GM18508 (cell line): ENCODE measurements around the gene ATXN1.
A peak's percentile ranks its signal among the peaks of the same experiment; 100 is the strongest.

Experiments used
- ATAC-seq: cut with Tn5 transposase; IDR thresholded peaks from one replicate; pipeline ENCODE4 v1.9.1; 2021; ENCODE audit warnings: moderate number of reproducible peaks; ENCODE audit not compliant: insufficient read depth, unreplicated experiment

The ATXN1 gene

DNA sequence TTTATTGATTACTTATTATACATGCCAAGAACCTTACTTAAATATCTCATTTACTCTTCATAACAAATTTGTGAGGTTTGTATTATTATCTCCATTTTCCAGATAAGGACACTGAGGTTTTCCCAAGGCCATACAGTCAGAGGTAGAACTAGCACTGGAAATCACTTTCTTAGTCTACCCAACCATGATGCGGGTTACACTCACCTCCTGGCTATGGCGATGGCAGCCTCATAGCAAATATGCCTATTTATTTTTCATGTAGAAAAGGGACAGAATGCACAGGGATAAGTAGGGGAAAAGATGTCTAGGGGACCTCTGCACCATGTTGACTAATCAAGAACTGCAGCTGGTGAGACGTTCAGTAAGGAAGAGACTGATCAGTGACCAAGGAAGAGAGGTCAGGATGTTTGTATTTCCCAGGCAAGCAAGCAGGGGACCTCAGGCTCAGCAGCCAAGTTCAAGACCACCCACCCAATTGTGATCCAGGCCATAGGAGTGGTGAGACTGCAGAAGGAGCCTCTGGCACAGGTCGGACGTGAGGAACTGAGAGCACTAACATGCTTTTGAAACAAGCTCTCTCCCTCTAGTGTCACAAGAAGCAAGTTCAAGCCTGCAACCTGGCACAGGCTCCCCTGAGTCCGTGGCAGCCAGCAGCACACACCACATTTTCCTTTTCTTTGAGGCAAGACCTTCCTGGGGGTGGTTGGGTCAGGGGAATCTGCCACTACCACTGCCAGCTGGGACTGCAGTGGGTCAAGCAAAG lies 425.0 kb downstream of the ATXN1 start:
- no peak for ATAC-seq

DNA sequence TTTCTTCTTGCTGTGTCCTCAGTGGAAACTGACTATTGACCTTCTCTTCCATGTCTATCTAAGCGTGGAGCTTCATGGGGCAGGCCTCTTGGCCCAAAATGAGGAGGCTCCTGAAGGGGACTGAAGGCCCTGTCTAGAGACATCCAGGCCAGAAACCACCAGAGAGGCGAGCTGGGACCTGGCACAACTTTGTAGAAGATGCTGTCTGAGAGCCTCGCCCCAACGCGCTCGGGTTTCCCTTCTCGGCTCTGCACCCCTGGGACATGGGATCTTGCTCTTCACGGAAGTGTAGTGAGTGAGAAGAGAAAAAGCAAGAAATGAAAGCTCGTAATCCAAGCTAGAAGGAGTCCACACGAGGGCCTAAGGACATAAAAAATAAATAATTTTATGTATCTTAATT lies 426.1 kb downstream of the ATXN1 start:
- ATAC-seq, result no peak

DNA sequence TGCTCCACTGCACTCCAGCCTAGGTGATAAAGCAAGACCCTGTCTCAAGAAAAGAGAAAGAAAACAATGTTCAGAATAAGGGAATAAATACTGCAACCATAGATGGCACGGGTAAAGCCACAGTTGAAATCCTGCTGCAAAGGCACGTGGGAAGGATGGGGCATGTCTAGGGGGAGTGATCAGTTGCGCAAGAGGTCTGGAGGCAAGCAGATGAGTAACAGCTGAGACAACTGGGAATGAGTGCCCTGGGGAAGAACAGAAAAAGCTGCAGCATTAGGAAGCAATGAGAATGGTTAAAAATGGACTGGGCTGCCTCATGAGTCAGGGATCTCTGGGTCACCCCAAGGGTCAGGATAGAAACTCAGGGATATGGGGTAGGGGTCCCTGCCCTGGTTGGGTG lies 426.6 kb downstream of the ATXN1 start:
- ATAC-seq, result no peak

DNA sequence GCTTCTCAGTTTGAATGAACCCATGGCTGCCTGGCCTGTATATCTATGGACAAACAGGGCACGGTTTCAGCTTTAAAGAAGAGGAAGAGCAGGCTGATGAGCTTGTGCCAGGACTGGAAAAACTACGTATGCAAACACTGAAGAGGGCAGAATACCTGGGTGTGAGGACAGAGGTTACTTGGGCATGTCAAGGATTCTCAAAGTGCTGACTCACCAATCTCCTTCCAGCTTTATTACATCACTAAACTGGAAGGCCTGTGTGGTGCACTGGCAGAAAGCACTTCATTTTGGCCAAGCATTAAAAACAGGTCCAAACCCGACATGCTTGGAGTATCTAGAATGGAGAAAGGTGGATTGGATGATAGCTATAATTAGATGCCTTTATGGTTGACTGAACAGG lies 427.7 kb downstream of the ATXN1 start:
- no peak for ATAC-seq

DNA sequence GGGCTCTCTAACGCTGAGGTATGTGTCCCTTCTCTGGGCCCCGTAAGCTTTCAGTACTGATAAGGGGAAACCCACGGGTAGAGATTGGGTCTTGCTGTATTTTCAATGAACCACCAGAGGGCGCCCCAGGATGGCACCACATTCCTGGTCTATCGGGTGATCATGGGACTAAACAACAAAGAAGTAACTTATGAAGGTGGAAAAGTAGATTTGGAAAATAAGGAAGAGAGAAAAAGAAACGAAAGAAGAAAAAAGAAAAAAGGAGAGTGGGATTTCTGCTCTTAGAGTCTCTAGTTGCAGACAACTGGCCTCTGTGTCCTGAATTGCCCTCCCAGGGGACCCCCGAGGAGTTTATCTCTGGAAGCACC lies 429.1 kb downstream of the ATXN1 start:
- peak; percentile 51 for ATAC-seq

GRCh38 chr6:16331384-16332174 lies 429.7 kb downstream of the ATXN1 start:
- no peak for ATAC-seq

DNA sequence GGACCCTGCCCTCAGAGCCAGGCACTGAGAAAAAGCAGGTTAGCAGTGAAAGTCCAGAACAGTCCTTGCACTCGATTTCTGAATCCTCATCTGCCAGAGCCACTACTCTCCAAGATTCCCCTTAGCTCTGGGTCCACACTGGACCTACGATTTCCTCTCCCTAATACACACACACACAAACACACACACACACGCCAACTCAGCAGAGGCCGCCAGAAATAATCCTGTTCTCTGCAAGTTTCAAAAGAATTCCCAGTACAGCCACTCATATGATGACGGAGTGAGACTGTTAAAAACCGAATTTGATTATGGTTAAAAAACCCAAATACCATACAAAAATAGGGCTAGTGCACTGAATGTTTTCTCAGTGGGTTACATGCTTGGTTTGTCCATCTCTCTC lies 432.0 kb downstream of the ATXN1 start:
- ATAC-seq, result no peak

DNA sequence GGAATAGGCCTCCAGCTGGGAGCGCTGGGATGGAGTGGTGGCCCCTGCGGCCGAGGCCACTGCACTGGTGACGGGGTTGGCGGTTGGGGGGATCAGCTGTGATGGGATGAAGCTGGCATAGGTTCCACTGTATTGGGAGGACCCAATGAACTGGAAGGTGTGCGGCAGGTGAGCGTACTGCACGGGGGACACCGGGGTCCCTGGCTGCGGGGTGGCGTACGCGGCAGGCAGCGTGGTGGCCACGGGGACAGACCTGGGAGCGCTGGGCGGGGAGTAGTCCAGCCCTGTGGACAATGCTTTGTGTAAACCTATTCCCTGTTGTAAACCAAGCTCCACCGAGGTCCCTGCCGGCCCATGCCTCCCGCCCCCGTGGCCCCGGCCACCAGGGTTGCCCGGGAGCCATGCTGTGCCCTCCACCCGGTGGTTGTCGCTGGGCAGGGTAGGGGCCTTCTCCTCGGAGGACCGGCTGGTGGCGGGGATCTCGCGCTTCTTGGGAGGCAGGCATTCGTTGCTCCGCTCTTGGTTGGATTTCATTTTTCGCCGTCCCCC lies 433.4 kb downstream of the ATXN1 start:
- no peak for ATAC-seq

GRCh38 chr6:16326971-16327776 lies 434.1 kb downstream of the ATXN1 start:
- no peak for ATAC-seq

DNA sequence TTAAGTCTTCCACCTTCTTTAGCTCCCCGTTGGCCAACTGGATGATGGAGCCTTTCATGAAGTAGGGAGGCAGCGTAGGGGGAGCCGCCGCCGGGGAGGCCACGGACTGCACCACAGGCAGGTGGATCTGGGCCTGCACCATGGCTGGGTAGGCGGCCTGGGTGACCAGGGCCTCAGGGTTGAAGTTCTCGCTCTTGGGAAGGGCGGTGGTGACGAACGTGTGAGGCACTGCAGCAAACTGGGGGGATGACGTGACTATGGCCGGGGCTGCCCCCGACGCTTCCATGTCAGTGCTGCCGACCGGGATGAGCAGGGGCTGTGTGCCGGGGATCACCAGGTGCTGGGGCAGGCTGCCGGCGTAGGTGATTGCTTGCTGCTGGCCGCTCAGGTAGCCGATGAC lies 434.7 kb downstream of the ATXN1 start:
- ATAC-seq, result no peak

DNA sequence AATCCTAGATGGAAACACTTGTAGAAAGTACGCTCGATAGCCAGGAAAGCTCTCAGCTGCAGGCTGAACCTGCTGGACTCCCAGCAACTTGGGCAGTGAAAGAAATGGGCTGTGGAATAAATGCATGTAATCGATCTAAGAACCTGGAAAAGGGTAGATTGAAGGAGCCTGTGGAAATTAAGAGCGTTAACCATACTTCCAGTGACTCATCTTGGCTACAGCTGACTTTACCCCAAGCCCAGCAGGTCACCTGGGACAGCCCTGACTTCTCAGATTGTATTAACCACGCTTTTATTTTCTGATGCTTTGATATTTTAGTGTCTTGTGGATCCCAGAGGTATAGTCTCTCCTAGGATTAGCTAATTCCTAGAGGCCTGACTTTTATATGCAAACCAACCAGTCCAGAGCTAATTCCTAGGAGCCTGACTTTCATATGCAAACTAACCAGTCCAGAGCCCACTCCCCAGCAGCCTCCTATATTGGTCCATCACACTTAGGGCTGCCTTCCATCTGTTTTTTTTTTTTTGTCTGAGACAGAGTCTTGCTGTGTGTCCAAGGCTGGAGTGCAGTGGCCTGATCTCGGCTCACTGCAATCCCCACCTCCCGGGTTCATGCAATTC lies 436.5 kb downstream of the ATXN1 start:
- ATAC-seq, result no peak

DNA sequence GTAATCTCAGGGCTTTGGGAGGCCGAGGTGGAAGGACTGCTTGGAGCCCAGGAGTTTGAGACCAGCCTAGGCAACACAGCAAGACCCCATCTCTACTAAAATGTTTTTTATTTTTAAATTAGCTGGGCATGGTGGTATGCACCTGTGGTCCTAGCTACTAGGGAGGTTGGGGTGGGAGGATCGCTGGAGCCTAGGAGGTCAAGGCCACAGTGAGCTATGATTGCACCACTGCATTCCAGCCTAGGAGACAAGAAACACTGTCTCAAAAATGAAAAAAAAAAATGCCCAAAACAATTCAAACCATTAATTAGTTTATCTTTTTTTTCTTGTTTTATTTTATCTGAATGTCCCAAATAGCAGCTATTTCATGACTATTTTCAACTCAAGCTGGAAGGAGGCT lies 437.1 kb downstream of the ATXN1 start:
- no peak for ATAC-seq

GRCh38 chr6:16322666-16323312 lies 438.5 kb downstream of the ATXN1 start:
- ATAC-seq, result peak; percentile 90

DNA sequence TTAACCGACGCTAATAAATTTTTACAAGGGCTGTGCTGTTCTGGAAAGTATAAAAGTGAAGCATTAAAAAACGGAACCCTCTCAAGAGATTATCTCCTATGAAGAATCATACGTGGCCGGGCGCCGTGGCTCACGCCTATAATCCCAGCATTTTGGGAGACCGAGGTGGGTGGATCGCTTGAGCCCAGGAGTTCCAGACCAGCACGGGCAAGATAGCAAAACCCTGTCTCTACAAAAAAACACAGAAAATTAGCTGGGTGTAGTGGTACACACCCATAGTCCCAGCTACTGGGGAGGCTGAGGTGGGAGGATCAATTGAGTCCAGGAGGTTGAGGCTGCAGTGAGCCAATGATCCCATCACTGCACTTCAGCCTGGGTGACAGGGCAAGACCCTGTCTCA lies 439.4 kb downstream of the ATXN1 start:
- ATAC-seq, result no peak

DNA sequence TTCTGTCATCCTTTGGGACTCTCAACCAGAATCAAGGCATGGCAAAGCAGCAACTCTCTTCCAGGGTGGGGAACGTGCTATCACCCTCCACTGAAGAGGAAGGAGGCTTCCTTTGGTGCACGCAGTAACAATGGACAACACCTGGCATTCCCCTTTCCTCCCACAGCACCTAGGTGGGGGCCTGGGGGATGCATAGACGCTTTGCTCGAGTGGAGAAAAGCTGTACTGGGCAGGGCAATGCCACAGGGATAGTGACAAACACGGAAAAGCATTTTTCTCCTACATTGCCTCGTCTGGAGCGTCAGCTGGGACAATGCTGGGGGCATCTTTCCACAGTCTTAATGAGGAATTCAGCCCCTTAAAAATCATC lies 439.9 kb downstream of the ATXN1 start:
- no peak for ATAC-seq

- ATAC-seq, result no peak
These were observed 440.5 kb downstream of the ATXN1 start for GRCh38 chr6:16320533-16321340.

GRCh38 chr6:16319813-16320532 lies 441.3 kb downstream of the ATXN1 start:
- ATAC-seq, result peak; percentile 35

DNA sequence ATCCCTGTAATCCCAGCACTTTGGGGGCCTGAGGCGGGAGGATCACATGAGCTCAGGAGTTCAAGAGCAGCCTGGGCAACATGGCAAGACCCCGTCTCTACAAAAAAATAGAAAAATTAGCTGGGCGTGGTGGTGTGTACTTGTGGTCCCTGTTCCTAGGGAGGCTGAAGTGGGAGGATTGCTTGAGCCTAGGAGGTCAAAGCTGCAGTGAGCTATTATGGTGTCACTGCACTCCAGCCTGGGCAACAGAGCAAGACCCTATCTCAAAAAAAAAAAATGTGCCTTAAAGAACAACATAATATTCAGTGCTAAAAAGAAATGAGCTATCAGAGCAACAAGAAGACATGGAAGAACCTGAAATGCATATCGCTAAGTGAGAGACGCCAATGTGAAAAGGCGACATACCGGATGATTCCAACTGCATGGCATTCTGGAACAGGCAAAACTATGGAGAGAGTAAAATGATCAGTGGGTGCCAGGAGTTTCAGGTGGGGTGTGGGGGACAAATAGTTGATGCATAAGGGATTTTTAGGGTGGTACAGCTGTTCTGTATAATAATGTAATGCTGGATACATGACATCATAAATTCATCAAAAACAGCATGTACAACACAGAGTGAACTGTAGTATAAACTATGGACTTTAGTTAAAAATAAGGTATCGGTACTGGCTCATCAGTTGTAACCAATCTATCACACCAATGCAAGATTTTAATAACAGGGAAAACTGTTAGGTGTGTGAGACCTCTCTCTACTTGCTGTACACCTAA lies 442.1 kb downstream of the ATXN1 start:
- no peak for ATAC-seq
